ENCODE measurements around the gene CERS6. TPM values are rescaled to one million over a fixed set of nuclear protein-coding genes. Genes with fewer than 3 reads are reported as not detected.

Gene CERS6
- total and polyA plus RNA-seq, 10 of the 15 experiments (the other 5 are each of a cell fraction or from before 2014, with no cell fraction given) = 1.3 to 20.4 (median 14.1) TPM

DNA sequence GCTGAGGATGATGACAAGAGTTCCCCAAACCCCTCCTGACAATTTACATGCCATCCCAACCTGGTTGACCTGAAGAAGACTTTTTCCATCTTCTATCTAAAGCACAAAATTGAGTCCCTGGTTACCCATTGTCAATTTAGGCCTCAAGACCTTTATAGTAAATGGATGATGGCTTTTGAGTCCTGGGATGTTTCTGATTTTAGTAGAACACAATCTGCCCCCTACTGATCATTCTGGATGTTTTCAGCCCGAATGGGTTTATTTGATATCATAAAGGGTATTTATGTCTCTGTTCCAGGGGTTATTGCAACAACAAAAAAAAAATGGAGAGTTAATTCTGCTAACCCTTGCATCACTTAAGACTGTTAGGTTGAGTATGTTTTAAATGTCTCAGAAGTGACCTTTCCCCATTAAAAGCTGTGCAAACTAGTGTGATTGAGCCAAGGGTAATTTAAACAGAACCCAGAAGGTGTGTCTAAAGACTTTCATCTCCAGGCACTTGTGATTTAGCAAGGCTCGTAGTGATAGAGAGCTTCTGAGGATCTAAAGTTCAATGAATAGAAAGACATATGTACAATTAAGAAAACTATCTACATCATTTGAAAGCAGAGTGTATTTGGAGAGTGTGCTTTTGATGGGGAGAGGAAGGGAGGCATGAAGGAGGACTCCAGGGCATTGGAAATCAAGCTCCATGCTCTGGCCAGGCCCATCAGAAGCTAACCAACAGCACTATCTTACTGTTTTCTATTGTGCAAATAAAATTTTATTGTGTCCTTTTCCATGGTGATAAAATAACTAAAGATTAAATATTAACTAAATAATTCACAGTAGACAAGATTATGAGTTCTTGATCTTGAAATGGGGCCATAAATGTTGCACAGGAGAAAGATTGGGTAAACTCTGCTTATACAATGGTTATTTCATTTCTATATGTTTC, 249.7 kb downstream of the CERS6 start:
- intact Hi-C loops (cut with micrococcal nuclease; ENCODE audit: unreplicated experiment) = loop anchor here (1.0 kb wide), 2 partner anchors 214 to 359 kb away; no protein-coding TSS in a partner anchor
- Histone ChIP-seq H3K4me2 (ENCODE audit: control insufficient read depth, insufficient read depth) (no peak overlapping the region), H3K9ac (ENCODE audit: control insufficient read depth, insufficient read depth, low read length) (no peak overlapping the region), H3K4me3 (no peak overlapping the region), H3K4me1 (ENCODE audit: control insufficient read depth, insufficient read depth, low read length) (peaks cover 3% of the 10 kb centered on the region), H3K9me3 (replicated peaks; ENCODE audit: control insufficient read depth, insufficient read depth, low read length) (no peaks in the 10 kb centered on the region), H3K27ac (ENCODE audit: control insufficient read depth, insufficient read depth) (no peak overlapping the region), H3K79me2 (ENCODE audit: control insufficient read depth, insufficient read depth, low read length) (peaks cover under 1% of the 10 kb centered on the region), H4K20me1 (ENCODE audit: control insufficient read depth, insufficient read depth) (no peaks in the 10 kb centered on the region), H3K27me3 (replicated peaks in 1 of 2; ENCODE audit: control insufficient read depth in 2 of 2, insufficient read depth in 2 of 2, low read length in 1 of 2) (no peaks in the 10 kb centered on the region), H2AFZ (ENCODE audit: control insufficient read depth, low read depth, low read length) (no peak overlapping the region), H3K36me3 (ENCODE audit: control insufficient read depth in 2 of 2, insufficient read depth in 2 of 2, low read length in 1 of 2) (no peaks in the 10 kb centered on the region; a peak in 1 of 4 replicates)
- in situ Hi-C loops (cut with MboI) = no loop called here
- SMC1A ChIA-PET (ENCODE audit: uncharacterized antibody, unreplicated experiment) = interaction anchor here (0.9 to 2.5 kb wide), 7 partner anchors 9 to 361 kb away, joined by 3 to 11 read pairs (median 3); no protein-coding TSS in a partner anchor
- WGBS (ENCODE audit: insufficient coverage, insufficient replicate concordance, low lambda C conversion rate, missing lambda C conversion rate) = 93% methylated on average over 2 of the region's 2 CpGs
- DNase-seq (ENCODE audit: low read depth, low spot score) = no peak
- POLR2A ChIA-PET = no interaction called here
- peak; percentile 88 for FAIRE-seq
- no TSS peak for BruUV-seq (replicated peaks)
- ATAC-seq = peak; percentile 65
- RAD21 ChIA-PET (ENCODE audit: unreplicated experiment) = interaction anchor here (0.9 to 1.4 kb wide), 2 partner anchors 53 to 265 kb away, joined by 3 read pairs; no protein-coding TSS in a partner anchor
- TF ChIP-seq PAX5 (IDR thresholded peaks at IDR 0.05; ENCODE audit: borderline replicate concordance, low read depth, low read length) = no peak
- peak; percentile 61 for TF ChIP-seq RAD21 (IDR thresholded peaks at IDR 0.05; ENCODE audit: insufficient read depth, low read depth, low read length)
- TF ChIP-seq SMC3 (IDR thresholded peaks at IDR 0.05; ENCODE audit: borderline replicate concordance, low read length) = peak; percentile 44; the same call in 1 of the 2 replicates
- TF ChIP-seq, protein P1, sequence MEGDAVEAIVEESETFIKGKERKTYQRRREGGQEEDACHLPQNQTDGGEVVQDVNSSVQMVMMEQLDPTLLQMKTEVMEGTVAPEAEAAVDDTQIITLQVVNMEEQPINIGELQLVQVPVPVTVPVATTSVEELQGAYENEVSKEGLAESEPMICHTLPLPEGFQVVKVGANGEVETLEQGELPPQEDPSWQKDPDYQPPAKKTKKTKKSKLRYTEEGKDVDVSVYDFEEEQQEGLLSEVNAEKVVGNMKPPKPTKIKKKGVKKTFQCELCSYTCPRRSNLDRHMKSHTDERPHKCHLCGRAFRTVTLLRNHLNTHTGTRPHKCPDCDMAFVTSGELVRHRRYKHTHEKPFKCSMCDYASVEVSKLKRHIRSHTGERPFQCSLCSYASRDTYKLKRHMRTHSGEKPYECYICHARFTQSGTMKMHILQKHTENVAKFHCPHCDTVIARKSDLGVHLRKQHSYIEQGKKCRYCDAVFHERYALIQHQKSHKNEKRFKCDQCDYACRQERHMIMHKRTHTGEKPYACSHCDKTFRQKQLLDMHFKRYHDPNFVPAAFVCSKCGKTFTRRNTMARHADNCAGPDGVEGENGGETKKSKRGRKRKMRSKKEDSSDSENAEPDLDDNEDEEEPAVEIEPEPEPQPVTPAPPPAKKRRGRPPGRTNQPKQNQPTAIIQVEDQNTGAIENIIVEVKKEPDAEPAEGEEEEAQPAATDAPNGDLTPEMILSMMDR (IDR thresholded peaks at IDR 0.05 in 2 of 3, conservative IDR thresholded peaks at IDR 0.05 in 1 of 3; ENCODE audit: control insufficient read depth in 2 of 3, extremely low read depth in 1 of 3, insufficient read depth in 1 of 3, low read depth in 3 of 3, low read length in 3 of 3) = peak; percentile 30 to 45 (median 35); a peak in 4 of 6 replicates
- TF ChIP-seq MYC (IDR thresholded peaks at IDR 0.05; ENCODE audit: insufficient read depth, insufficient read length, insufficient replicate concordance, low read length, severe bottlenecking) = no peak
- CTCF ChIA-PET = interaction anchor here (0.7 to 5.4 kb wide), 10 partner anchors 13 to 362 kb away, joined by 3 to 40 read pairs (median 4); no protein-coding TSS in a partner anchor

Measured in GM12878 (cell line).